Activated T-helper 2 cell treated with anti-CD3 and anti-CD28 coated beads, Interferon-gamma antibody, Interleukin-2, Interleukin-4, amounts not matched to agents 10 μg/mL and 5 μg/mL and 100 μg/mL, durations not matched to agents 14 hours and 24 hours and 36 hours (primary cell): Measurements from ENCODE around the gene PLBD2. TPM values are rescaled to one million over a fixed set of nuclear protein-coding genes. Genes with fewer than 3 reads are reported as not detected.
A peak's percentile ranks its signal among the peaks of the same experiment; 100 is the strongest.

Source experiments
- DNase-seq: peaks from one replicate; pipeline ENCODE4 v3.0.0; 2021; ENCODE audit warnings: low spot score
- H3K27ac Mint-ChIP-seq: one replicate; pipeline ENCODE4 v1.8.0; 2021; ENCODE audit warnings: mixed read lengths
- H3K27me3 Mint-ChIP-seq: one replicate; pipeline ENCODE4 v1.8.0; 2021; ENCODE audit warnings: low read depth, mixed read lengths
- H3K36me3 Mint-ChIP-seq: one replicate; pipeline ENCODE4 v1.8.0; 2021; ENCODE audit warnings: low read depth, mixed read lengths
- H3K4me1 Mint-ChIP-seq: one replicate; pipeline ENCODE4 v1.8.0; 2021; ENCODE audit warnings: low read depth, mixed read lengths
- H3K4me3 Mint-ChIP-seq: one replicate; pipeline ENCODE4 v1.8.0; 2021; ENCODE audit warnings: low read depth, mild to moderate bottlenecking, moderate library complexity, mixed read lengths
- H3K9me3 Mint-ChIP-seq: one replicate; pipeline ENCODE4 v1.8.0; 2021; ENCODE audit warnings: mixed read lengths
- intact Hi-C: fragments of 100-400 bp; cut with micrococcal nuclease; formaldehyde crosslinking; loops from one replicate; pipeline ENCODE4 v1.15.1; 2023
- total RNA-seq: library from RNA; stranded (reverse); gene quantifications from 2 replicates; pipeline ENCODE4 v1.2.3, GENCODE V29; 2022

The PLBD2 gene
- total RNA-seq, 1 donor from 2014 or later: 18.6 TPM

- no peak overlapping the region for H3K4me3 Mint-ChIP-seq
- H3K4me1 Mint-ChIP-seq: peaks cover 2% of the 10 kb centered on the region
Observed at GRCh38 chr12:113407931-113408600, 49.7 kb downstream of the PLBD2 start.

GRCh38 chr12:113408756-113409298 lies 50.4 kb downstream of the PLBD2 start:
- no peak overlapping the region for H3K4me3 Mint-ChIP-seq
- no peak overlapping the region for H3K27ac Mint-ChIP-seq
- H3K4me1 Mint-ChIP-seq: peaks cover 2% of the 10 kb centered on the region
- H3K9me3 Mint-ChIP-seq: no peaks in the 10 kb centered on the region
- intact Hi-C loops: no loop called here
- no peak for DNase-seq
- H3K27me3 Mint-ChIP-seq: peaks cover 19% of the 10 kb centered on the region
- H3K36me3 Mint-ChIP-seq: no peaks in the 10 kb centered on the region

More at GRCh38 chr12:113407931-113408600, 49.7 kb downstream of the PLBD2 start:
- Mint-ChIP-seq H3K9me3 (no peaks in the 10 kb centered on the region), H3K27me3 (peaks cover 19% of the 10 kb centered on the region), H3K27ac (no peak overlapping the region), H3K36me3 (no peaks in the 10 kb centered on the region)
- DNase-seq: no peak
- intact Hi-C loops: no loop called here

GRCh38 chr12:113409462-113410124 lies 51.2 kb downstream of the PLBD2 start:
- intact Hi-C loops: no loop called here
- H3K9me3 Mint-ChIP-seq: no peaks in the 10 kb centered on the region
- peaks cover 12% of the 10 kb centered on the region for H3K27me3 Mint-ChIP-seq
- no peak for DNase-seq
- no peak overlapping the region for H3K4me3 Mint-ChIP-seq
- no peaks in the 10 kb centered on the region for H3K36me3 Mint-ChIP-seq
- H3K4me1 Mint-ChIP-seq: no peaks in the 10 kb centered on the region
- H3K27ac Mint-ChIP-seq: no peak overlapping the region

GRCh38 chr12:113413488-113413939 lies 55.1 kb downstream of the PLBD2 start:
- no peak overlapping the region for H3K27ac Mint-ChIP-seq
- H3K4me1 Mint-ChIP-seq: no peaks in the 10 kb centered on the region
- intact Hi-C loops: no loop called here
- peaks cover 10% of the 10 kb centered on the region for H3K27me3 Mint-ChIP-seq
- no peaks in the 10 kb centered on the region for H3K9me3 Mint-ChIP-seq
- no peaks in the 10 kb centered on the region for H3K36me3 Mint-ChIP-seq
- H3K4me3 Mint-ChIP-seq: no peak overlapping the region
- no peak for DNase-seq

GRCh38 chr12:113414519-113415038 lies 56.2 kb downstream of the PLBD2 start:
- intact Hi-C loops: no loop called here
- Mint-ChIP-seq H3K27ac (no peak overlapping the region), H3K4me3 (no peak overlapping the region), H3K27me3 (peaks cover 10% of the 10 kb centered on the region), H3K36me3 (no peaks in the 10 kb centered on the region), H3K9me3 (no peaks in the 10 kb centered on the region), H3K4me1 (no peaks in the 10 kb centered on the region)
- DNase-seq: no peak

- no peaks in the 10 kb centered on the region for H3K4me1 Mint-ChIP-seq
- no peak overlapping the region for H3K27ac Mint-ChIP-seq
- H3K4me3 Mint-ChIP-seq: no peak overlapping the region
- H3K27me3 Mint-ChIP-seq: peaks cover 10% of the 10 kb centered on the region
- intact Hi-C loops: no loop called here
- no peaks in the 10 kb centered on the region for H3K9me3 Mint-ChIP-seq
- no peaks in the 10 kb centered on the region for H3K36me3 Mint-ChIP-seq
- DNase-seq: no peak
Observed at GRCh38 chr12:113416091-113416754, 57.8 kb downstream of the PLBD2 start.

GRCh38 chr12:113418213-113418879 lies 60.0 kb downstream of the PLBD2 start:
- Mint-ChIP-seq H3K27ac (no peak overlapping the region), H3K9me3 (no peaks in the 10 kb centered on the region), H3K27me3 (peaks cover 8% of the 10 kb centered on the region), H3K36me3 (no peaks in the 10 kb centered on the region), H3K4me3 (no peak overlapping the region), H3K4me1 (peaks cover 7% of the 10 kb centered on the region)
- intact Hi-C loops: no loop called here
- no peak for DNase-seq

- peaks cover 7% of the 10 kb centered on the region for H3K4me1 Mint-ChIP-seq
- H3K36me3 Mint-ChIP-seq: no peaks in the 10 kb centered on the region
- intact Hi-C loops: no loop called here
- no peak for DNase-seq
- peaks cover 3% of the 10 kb centered on the region for H3K27me3 Mint-ChIP-seq
- no peaks in the 10 kb centered on the region for H3K9me3 Mint-ChIP-seq
- H3K4me3 Mint-ChIP-seq: no peak overlapping the region
- H3K27ac Mint-ChIP-seq: no peak overlapping the region
Observed at GRCh38 chr12:113420996-113421595, 62.7 kb downstream of the PLBD2 start.

GRCh38 chr12:113422030-113422885 lies 63.9 kb downstream of the PLBD2 start, which contains the start of gene SDSL:
TSS of gene SDSL (plus strand) at chr12:113422380. CDS start at chr12:113427983, 5,603 bp downstream.
- Mint-ChIP-seq H3K4me3 (peak within 1 kb of the TSS; percentile 90), H3K9me3 (no peaks in the 10 kb centered on the region), H3K4me1 (peaks cover 7% of the 10 kb centered on the region), H3K36me3 (no peaks in the 10 kb centered on the region), H3K27ac (peak within 1 kb of the TSS; percentile 89), H3K27me3 (peaks cover 4% of the 10 kb centered on the region)
- DNase-seq: peak; percentile 14
- intact Hi-C loops: loop anchor here (2.0 kb wide), 1 partner anchor 63 kb away; the partner anchor contains the start of gene PLBD2

- peaks cover 7% of the 10 kb centered on the region for H3K4me1 Mint-ChIP-seq
- DNase-seq: no peak
- no peaks in the 10 kb centered on the region for H3K36me3 Mint-ChIP-seq
- intact Hi-C loops: loop anchor here (2.0 kb wide), 1 partner anchor 64 kb away; the partner anchor contains the start of gene PLBD2
- no peak overlapping the region for H3K4me3 Mint-ChIP-seq
- no peaks in the 10 kb centered on the region for H3K9me3 Mint-ChIP-seq
- peaks cover 3% of the 10 kb centered on the region for H3K27me3 Mint-ChIP-seq
- no peak overlapping the region for H3K27ac Mint-ChIP-seq
Observed at GRCh38 chr12:113422886-113423669, 64.7 kb downstream of the PLBD2 start.

- Mint-ChIP-seq H3K4me3 (no peak overlapping the region), H3K4me1 (peaks cover 7% of the 10 kb centered on the region), H3K27me3 (peaks cover 2% of the 10 kb centered on the region), H3K9me3 (no peaks in the 10 kb centered on the region), H3K27ac (no peak overlapping the region), H3K36me3 (no peaks in the 10 kb centered on the region)
- no peak for DNase-seq
- intact Hi-C loops: loop anchor here (2.0 kb wide), 1 partner anchor 228 kb away; no protein-coding TSS in a partner anchor
Observed at GRCh38 chr12:113424456-113424855, 66.1 kb downstream of the PLBD2 start.
